Measurements from ENCODE around the gene LIMA1.

GRCh38 chr12:50317203-50317602 lies 33.9 kb upstream of the LIMA1 start:
- TF ChIP-seq, protein P1, sequence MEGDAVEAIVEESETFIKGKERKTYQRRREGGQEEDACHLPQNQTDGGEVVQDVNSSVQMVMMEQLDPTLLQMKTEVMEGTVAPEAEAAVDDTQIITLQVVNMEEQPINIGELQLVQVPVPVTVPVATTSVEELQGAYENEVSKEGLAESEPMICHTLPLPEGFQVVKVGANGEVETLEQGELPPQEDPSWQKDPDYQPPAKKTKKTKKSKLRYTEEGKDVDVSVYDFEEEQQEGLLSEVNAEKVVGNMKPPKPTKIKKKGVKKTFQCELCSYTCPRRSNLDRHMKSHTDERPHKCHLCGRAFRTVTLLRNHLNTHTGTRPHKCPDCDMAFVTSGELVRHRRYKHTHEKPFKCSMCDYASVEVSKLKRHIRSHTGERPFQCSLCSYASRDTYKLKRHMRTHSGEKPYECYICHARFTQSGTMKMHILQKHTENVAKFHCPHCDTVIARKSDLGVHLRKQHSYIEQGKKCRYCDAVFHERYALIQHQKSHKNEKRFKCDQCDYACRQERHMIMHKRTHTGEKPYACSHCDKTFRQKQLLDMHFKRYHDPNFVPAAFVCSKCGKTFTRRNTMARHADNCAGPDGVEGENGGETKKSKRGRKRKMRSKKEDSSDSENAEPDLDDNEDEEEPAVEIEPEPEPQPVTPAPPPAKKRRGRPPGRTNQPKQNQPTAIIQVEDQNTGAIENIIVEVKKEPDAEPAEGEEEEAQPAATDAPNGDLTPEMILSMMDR (IDR thresholded peaks at IDR 0.05), result no peak
- TF ChIP-seq EP300 (IDR thresholded peaks at IDR 0.05) (no peak), POLR2A (IDR thresholded peaks at IDR 0.05) (no peak)
